ENCODE data around the gene ULK4. TPM values are rescaled to one million over a fixed set of nuclear protein-coding genes. Genes with fewer than 3 reads are reported as not detected.
"Not testable (repeated sequence)": the region's sequence is repeated elsewhere in the genome, so short reads cannot be mapped to it uniquely, and the experiment has no call there.

ULK4 gene
- total RNA-seq, 1 donor from 2014 or later: 18.4 TPM

GRCh38 chr3:41441568-41441967 is 520.3 kb downstream of the ULK4 start:
- DNase-seq (ENCODE audit: low spot score): no peak

- no peak for DNase-seq (ENCODE audit: low spot score)
Observed at GRCh38 chr3:41441139-41441538, 520.8 kb downstream of the ULK4 start.

- DNase-seq (ENCODE audit: low spot score): no peak
Observed at GRCh38 chr3:41436983-41437382, 524.9 kb downstream of the ULK4 start.

- no peak for DNase-seq (ENCODE audit: low spot score)
Observed at GRCh38 chr3:41434781-41435180, 527.1 kb downstream of the ULK4 start.

- no peak for DNase-seq (ENCODE audit: low spot score)
Observed at GRCh38 chr3:41431386-41431785, 530.5 kb downstream of the ULK4 start.

GRCh38 chr3:41430886-41431285 is 531.0 kb downstream of the ULK4 start:
- DNase-seq (ENCODE audit: low spot score): no peak

GRCh38 chr3:41430391-41430790 is 531.5 kb downstream of the ULK4 start:
- DNase-seq (ENCODE audit: low spot score): no peak

GRCh38 chr3:41426485-41426884 is 535.4 kb downstream of the ULK4 start:
- no peak for DNase-seq (ENCODE audit: low spot score)

GRCh38 chr3:41424543-41425300 is 537.2 kb downstream of the ULK4 start:
- no peak for DNase-seq (ENCODE audit: low spot score)

- no peak for DNase-seq (ENCODE audit: low spot score)
Observed at GRCh38 chr3:41419809-41420208, 542.1 kb downstream of the ULK4 start.

GRCh38 chr3:41418961-41419691 is 542.8 kb downstream of the ULK4 start:
- no peak for DNase-seq (ENCODE audit: low spot score)

- no peak for DNase-seq (ENCODE audit: low spot score)
Observed at GRCh38 chr3:41417574-41417973, 544.3 kb downstream of the ULK4 start.

- DNase-seq (ENCODE audit: low spot score): no peak
Observed at GRCh38 chr3:41411065-41411464, 550.8 kb downstream of the ULK4 start.

- no peak for DNase-seq (ENCODE audit: low spot score)
Observed at GRCh38 chr3:41405466-41405865, 556.4 kb downstream of the ULK4 start.

GRCh38 chr3:41404582-41404981 is 557.3 kb downstream of the ULK4 start:
- no peak for DNase-seq (ENCODE audit: low spot score)

- no peak for DNase-seq (ENCODE audit: low spot score)
Observed at GRCh38 chr3:41394896-41395295, 567.0 kb downstream of the ULK4 start.

- DNase-seq (ENCODE audit: low spot score): not testable (repeated sequence)
Observed at GRCh38 chr3:41370765-41371535, 591.0 kb downstream of the ULK4 start.

GRCh38 chr3:41370307-41370706 is 591.6 kb downstream of the ULK4 start:
- no peak for DNase-seq (ENCODE audit: low spot score)

GRCh38 chr3:41369838-41370237 is 592.1 kb downstream of the ULK4 start:
- no peak for DNase-seq (ENCODE audit: low spot score)

- no peak for DNase-seq (ENCODE audit: low spot score)
Observed at GRCh38 chr3:41365973-41366372, 595.9 kb downstream of the ULK4 start.

- no peak for DNase-seq (ENCODE audit: low spot score)
Observed at GRCh38 chr3:41364736-41365135, 597.2 kb downstream of the ULK4 start.

- no peak for DNase-seq (ENCODE audit: low spot score)
Observed at GRCh38 chr3:41363830-41364523, 597.9 kb downstream of the ULK4 start.
